Measurements from ENCODE around the gene GPA33. TPM values are rescaled to one million over a fixed set of nuclear protein-coding genes. Genes with fewer than 3 reads are reported as not detected.

GPA33 gene
- total RNA-seq, 1 donor from 2014 or later: not detected

DNA sequence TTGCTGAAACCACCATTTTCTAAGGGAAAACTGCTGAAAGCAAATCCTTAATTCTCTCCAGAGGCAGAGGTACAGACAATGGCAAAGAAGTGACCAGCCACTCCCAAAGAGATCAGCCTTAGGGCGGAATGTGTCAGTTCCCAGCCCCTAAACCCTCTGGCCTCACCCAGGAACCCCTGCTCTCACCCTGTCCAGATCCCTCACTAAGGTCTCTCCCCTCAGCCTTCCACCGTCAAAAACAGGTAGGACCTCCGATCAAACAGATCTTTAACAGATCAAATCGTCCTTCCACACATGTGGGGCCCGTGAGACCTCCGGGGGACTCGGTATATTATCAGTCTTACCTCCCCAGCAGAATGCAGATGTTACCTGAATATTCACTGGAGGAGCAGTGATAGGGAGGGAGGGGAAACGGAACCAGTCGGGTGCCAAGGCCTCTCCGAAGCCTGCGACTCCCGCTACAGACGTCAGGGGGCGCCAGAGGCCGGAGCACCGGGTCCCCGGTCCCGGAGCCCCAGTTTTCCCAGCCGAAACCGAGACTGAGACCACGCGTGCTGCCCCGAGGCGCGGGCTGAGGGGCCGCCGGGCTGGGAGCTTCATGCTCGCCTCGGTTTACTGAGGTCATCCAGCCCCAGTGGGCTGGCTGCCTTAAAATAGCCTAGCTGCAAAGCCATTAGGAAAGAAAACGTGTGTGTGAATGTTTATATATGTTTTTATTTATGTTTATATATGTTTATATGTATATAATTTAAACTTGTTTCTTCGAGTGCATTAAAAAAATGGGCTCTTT, 23.6 kb downstream of the GPA33 start:
- TF ChIP-seq CTCF (IDR thresholded peaks at IDR 0.05): peak; percentile 100
- Mint-ChIP-seq H3K36me3 (ENCODE audit: unreplicated experiment) (no peaks in the 10 kb centered on the region), H3K27me3 (ENCODE audit: unreplicated experiment) (peaks cover 43% of the 10 kb centered on the region), H3K4me1 (ENCODE audit: unreplicated experiment) (peaks cover 2% of the 10 kb centered on the region), H3K4me3 (ENCODE audit: unreplicated experiment) (peak overlapping the region; percentile 59), H3K27ac (ENCODE audit: unreplicated experiment) (no peak overlapping the region), H3K9me3 (ENCODE audit: unreplicated experiment) (no peaks in the 10 kb centered on the region)
- peak; percentile 94 for DNase-seq (ENCODE audit: extremely low spot score, unreplicated experiment)

DNA sequence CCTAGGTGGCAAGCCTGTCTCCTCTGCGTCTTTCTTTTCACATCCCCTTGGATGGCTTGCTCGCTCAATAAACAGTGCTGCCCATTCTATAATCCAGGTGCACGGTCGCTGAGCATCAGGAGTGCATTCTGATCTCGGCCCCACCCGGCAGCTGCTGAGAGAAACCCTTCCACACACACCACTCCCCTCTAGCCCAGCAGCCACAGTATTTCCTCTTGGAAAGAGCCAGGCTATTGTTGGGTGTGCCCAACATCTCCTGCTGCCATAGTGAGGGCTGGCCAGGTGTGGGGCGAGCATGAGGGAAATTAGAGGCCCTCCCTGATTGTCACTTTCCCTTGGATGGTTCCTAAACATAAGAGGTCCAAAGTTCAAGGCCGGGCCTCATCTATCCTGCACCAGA, 24.7 kb downstream of the GPA33 start:
- H3K27ac Mint-ChIP-seq (ENCODE audit: unreplicated experiment): no peak overlapping the region

GRCh38 chr1:167064621-167065020, 25.6 kb downstream of the GPA33 start:
- H3K27me3 Mint-ChIP-seq (ENCODE audit: unreplicated experiment): peaks cover 35% of the 10 kb centered on the region
- H3K4me3 Mint-ChIP-seq (ENCODE audit: unreplicated experiment): no peak overlapping the region
- H3K36me3 Mint-ChIP-seq (ENCODE audit: unreplicated experiment): no peaks in the 10 kb centered on the region
- H3K27ac Mint-ChIP-seq (ENCODE audit: unreplicated experiment): no peak overlapping the region
- H3K9me3 Mint-ChIP-seq (ENCODE audit: unreplicated experiment): no peaks in the 10 kb centered on the region
- no peak for DNase-seq (ENCODE audit: extremely low spot score, unreplicated experiment)
- peaks cover 2% of the 10 kb centered on the region for H3K4me1 Mint-ChIP-seq (ENCODE audit: unreplicated experiment)
- TF ChIP-seq CTCF (IDR thresholded peaks at IDR 0.05): no peak

More for the DNA sequence above, 24.7 kb downstream of the GPA33 start:
- Mint-ChIP-seq H3K4me3 (ENCODE audit: unreplicated experiment) (no peak overlapping the region), H3K9me3 (ENCODE audit: unreplicated experiment) (no peaks in the 10 kb centered on the region), H3K27me3 (ENCODE audit: unreplicated experiment) (peaks cover 39% of the 10 kb centered on the region), H3K36me3 (ENCODE audit: unreplicated experiment) (no peaks in the 10 kb centered on the region), H3K4me1 (ENCODE audit: unreplicated experiment) (peaks cover 2% of the 10 kb centered on the region)
- no peak for DNase-seq (ENCODE audit: extremely low spot score, unreplicated experiment)
- no peak for TF ChIP-seq CTCF (IDR thresholded peaks at IDR 0.05)

DNA sequence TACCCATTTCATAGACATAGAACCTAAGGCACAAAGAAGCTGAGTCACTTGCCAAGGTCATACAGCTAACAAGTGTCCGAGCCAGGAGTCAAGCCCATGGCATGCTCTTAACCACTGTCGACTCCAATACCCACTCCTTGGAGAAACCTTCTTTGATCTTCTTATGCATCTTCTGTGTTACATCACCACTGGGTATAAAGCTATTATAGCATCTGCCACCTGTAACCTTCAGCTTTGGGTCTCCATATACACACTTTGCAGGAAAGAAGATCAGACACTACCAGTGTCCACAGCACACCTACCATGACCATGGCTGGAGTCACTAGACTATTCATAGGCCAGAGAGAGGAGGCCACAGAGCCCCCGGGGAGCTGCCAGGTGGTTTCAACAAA, 29.1 kb downstream of the GPA33 start:
- no peaks in the 10 kb centered on the region for H3K36me3 Mint-ChIP-seq (ENCODE audit: unreplicated experiment)

More for the DNA sequence above, 29.1 kb downstream of the GPA33 start:
- Mint-ChIP-seq H3K4me3 (ENCODE audit: unreplicated experiment) (no peak overlapping the region), H3K27me3 (ENCODE audit: unreplicated experiment) (peaks cover 26% of the 10 kb centered on the region), H3K4me1 (ENCODE audit: unreplicated experiment) (peaks cover 7% of the 10 kb centered on the region), H3K27ac (ENCODE audit: unreplicated experiment) (no peak overlapping the region), H3K9me3 (ENCODE audit: unreplicated experiment) (no peaks in the 10 kb centered on the region)
- DNase-seq (ENCODE audit: extremely low spot score, unreplicated experiment): peak; percentile 38
- TF ChIP-seq CTCF (IDR thresholded peaks at IDR 0.05): no peak

Measured in osteocyte (in vitro differentiated cells).